HEK293T (cell line): Measurements from ENCODE around the gene PMF1.
"Not testable (repeated sequence)": the region's sequence is repeated elsewhere in the genome, so short reads cannot be mapped to it uniquely, and the experiment has no call there.

Experiments
- CTCF ChIA-PET: fragments of 350-600 bp; formaldehyde crosslinking; extraction: SDS; loops from one replicate; lab custom pipeline; 2021; ENCODE audit warnings: antibody characterized with exemption, inconsistent platforms; lab: Yijun Ruan, JAX
- POLR2A ChIA-PET: fragments of 350-600 bp; formaldehyde crosslinking; extraction: SDS; loops from one replicate; lab custom pipeline; 2020; ENCODE audit warnings: antibody characterized with exemption, inconsistent platforms; lab: Yijun Ruan, JAX
- DNase-seq: peaks from one replicate; pipeline ENCODE4 v3.0.0; 2012; ENCODE audit warnings: mixed read lengths; ENCODE audit errors: extremely low spot score
- ARNT ChIP-seq: fragments of 450-650 bp; IDR thresholded peaks from 2 replicates; pipeline ENCODE4 v1.6.1; 2017; ENCODE audit warnings: mild to moderate bottlenecking
- BHLHE40 ChIP-seq: fragments of 450-650 bp; IDR thresholded peaks from 2 replicates; pipeline ENCODE4 v1.6.1; 2016; ENCODE audit warnings: mild to moderate bottlenecking, moderate library complexity, borderline replicate concordance
- CTBP1 ChIP-seq: fragments of 450-650 bp; IDR thresholded peaks from 2 replicates; pipeline ENCODE4 v1.6.1; 2016; ENCODE audit warnings: borderline replicate concordance
- ELF4 ChIP-seq: fragments of 450-650 bp; IDR thresholded peaks from 2 replicates; pipeline ENCODE4 v1.6.1; 2017; ENCODE audit warnings: antibody characterized with exemption
- FOXA1 ChIP-seq: fragments of 450-650 bp; IDR thresholded peaks from 2 replicates; pipeline ENCODE4 v1.6.1; 2016; ENCODE audit warnings: mild to moderate bottlenecking
- FOXK2 ChIP-seq: fragments of 450-650 bp; IDR thresholded peaks from 2 replicates; pipeline ENCODE4 v1.6.1; 2016; ENCODE audit warnings: mild to moderate bottlenecking
- FOXM1 ChIP-seq: fragments of 450-650 bp; IDR thresholded peaks from 2 replicates; pipeline ENCODE4 v1.6.1; 2017; ENCODE audit warnings: mild to moderate bottlenecking, borderline replicate concordance
- HDGF ChIP-seq: fragments of 450-650 bp; IDR thresholded peaks from 2 replicates; pipeline ENCODE4 v1.6.1; 2017; ENCODE audit warnings: antibody characterized with exemption, borderline replicate concordance
- L3MBTL2 ChIP-seq: fragments of 450-650 bp; conservative IDR thresholded peaks from 2 replicates; pipeline ENCODE4 v1.6.1; 2016; ENCODE audit warnings: mild to moderate bottlenecking
- LEF1 ChIP-seq: fragments of 450-650 bp; IDR thresholded peaks from 2 replicates; pipeline ENCODE4 v1.6.1; 2017; ENCODE audit warnings: mild to moderate bottlenecking, borderline replicate concordance
- NFRKB ChIP-seq: fragments of 450-650 bp; IDR thresholded peaks from 2 replicates; pipeline ENCODE4 v1.6.1; 2016; ENCODE audit warnings: mild to moderate bottlenecking, moderate library complexity
- SP1 ChIP-seq: fragments of 450-650 bp; IDR thresholded peaks from 2 replicates; pipeline ENCODE4 v1.6.1; 2017
- SUZ12 ChIP-seq: fragments of 450-650 bp; IDR thresholded peaks from 2 replicates; pipeline ENCODE4 v1.6.1; 2016; ENCODE audit warnings: mild to moderate bottlenecking
- TARDBP ChIP-seq: fragments of 450-650 bp; IDR thresholded peaks from 2 replicates; pipeline ENCODE4 v1.6.1; 2016
- ZNF384 ChIP-seq: fragments of 450-650 bp; IDR thresholded peaks from 2 replicates; pipeline ENCODE4 v1.6.1; 2016
- TF ChIP-seq, protein P1 (sequence below): fragments of 450-650 bp; IDR thresholded peaks from 2 replicates; pipeline ENCODE4 v1.6.1; 2016

The PMF1 gene

DNA sequence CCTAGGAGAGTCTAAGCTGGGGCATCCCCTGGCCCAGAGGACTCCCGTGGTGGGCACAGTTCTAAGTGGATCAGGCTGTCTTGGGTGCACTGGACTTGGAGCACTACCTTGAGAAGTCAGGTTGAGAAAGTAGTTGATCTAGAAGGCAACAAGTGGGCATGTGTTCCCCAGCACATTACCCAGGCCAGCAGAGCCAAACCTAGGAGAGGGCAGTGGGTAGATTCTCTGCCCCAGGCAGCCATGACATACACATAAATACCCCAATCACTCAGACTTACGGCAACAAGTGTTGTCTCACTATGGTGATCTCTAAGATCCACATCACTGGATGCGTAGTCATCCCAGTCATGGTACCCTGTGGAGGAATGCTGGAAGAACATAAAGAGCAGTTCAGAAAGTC, 1.6 kb upstream of the PMF1 start:
- TF ChIP-seq FOXM1 (no peak), L3MBTL2 (no peak), BHLHE40 (no peak), NFRKB (no peak), TARDBP (no peak), ZNF384 (no peak), SUZ12 (no peak), HDGF (no peak)
- TF ChIP-seq, protein P1, sequence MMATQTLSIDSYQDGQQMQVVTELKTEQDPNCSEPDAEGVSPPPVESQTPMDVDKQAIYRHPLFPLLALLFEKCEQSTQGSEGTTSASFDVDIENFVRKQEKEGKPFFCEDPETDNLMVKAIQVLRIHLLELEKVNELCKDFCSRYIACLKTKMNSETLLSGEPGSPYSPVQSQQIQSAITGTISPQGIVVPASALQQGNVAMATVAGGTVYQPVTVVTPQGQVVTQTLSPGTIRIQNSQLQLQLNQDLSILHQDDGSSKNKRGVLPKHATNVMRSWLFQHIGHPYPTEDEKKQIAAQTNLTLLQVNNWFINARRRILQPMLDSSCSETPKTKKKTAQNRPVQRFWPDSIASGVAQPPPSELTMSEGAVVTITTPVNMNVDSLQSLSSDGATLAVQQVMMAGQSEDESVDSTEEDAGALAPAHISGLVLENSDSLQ, result no peak
- ChIA-PET POLR2A (no interaction called here), CTCF (no interaction called here)
- DNase-seq, result no peak

DNA sequence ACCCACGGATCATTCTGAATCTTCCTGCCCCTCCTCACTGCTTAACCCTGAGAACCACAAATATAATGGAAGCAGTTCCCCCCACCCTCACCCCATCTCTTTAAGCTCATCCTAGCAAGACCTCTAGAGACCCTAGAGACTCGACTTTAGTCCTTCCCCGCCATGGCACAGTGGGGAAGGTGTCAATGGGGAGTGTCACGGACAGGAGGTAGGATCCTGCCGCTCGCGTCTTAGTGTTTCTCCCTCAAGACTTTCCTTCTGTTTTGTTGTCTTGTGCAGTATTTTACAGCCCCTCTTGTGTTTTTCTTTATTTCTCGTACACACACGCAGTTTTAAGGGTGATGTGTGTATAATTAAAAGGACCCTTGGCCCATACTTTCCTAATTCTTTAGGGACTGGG, 677 bp upstream of the PMF1 start:
- POLR2A ChIA-PET, result interaction anchor here (0.5 to 3.9 kb wide), 44 partner anchors 8 to 289 kb away, joined by 3 to 63 read pairs (median 5); partner anchors contain the start of genes CCT3, MEF2D, PAQR6 and SEMA4A
- CTCF ChIA-PET, result interaction anchor here (0.6 to 2.7 kb wide), 4 partner anchors 13 to 71 kb away, joined by 4 to 18 read pairs (median 8); no protein-coding TSS in a partner anchor
- TF ChIP-seq TARDBP, result no peak
- no peak for TF ChIP-seq BHLHE40
- TF ChIP-seq SP1, result no peak
- no peak for TF ChIP-seq ELF4
- TF ChIP-seq CTBP1, result no peak
- no peak for TF ChIP-seq LEF1
- no peak for TF ChIP-seq NFRKB
- no peak for TF ChIP-seq FOXM1
- TF ChIP-seq, protein P1, result no peak
- TF ChIP-seq SUZ12, result no peak
- no peak for TF ChIP-seq HDGF
- TF ChIP-seq ZNF384, result no peak
- no peak for TF ChIP-seq L3MBTL2
- no peak for TF ChIP-seq ARNT
- no peak for TF ChIP-seq FOXA1
- TF ChIP-seq FOXK2, result no peak
- no peak for DNase-seq

DNA sequence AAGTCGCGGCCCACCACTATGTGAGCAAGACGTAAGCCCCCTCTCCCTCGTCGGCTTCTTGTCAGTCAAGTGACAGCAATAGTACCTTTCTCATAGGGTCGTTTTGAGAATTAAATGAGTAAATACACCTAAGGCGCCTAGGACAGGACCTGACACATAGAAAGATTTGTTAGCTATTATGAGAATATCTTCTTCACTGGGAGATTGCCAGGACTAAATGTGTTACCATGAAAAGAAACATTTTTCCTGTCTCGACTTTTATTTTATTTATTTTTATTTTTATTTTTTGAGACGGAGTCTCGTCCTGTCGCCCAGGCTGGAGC, 798 bp downstream of the PMF1 start:
- ChIA-PET POLR2A (interaction anchor here (0.6 to 3.9 kb wide), 40 partner anchors 8 to 557 kb away, joined by 3 to 63 read pairs (median 6); partner anchors contain the start of genes CCT3, MEX3A, PAQR6 and SLC25A44), CTCF (interaction anchor here (1.5 to 2.7 kb wide), 3 partner anchors 12 to 72 kb away, joined by 7 to 18 read pairs (median 10); no protein-coding TSS in a partner anchor)
- peak; percentile 45 for DNase-seq
- TF ChIP-seq ARNT (no peak), FOXA1 (no peak), L3MBTL2 (no peak), FOXM1 (no peak), NFRKB (no peak), LEF1 (no peak), FOXK2 (no peak), HDGF (no peak), ELF4 (no peak), ZNF384 (no peak)
- TF ChIP-seq, protein P1, result no peak

DNA sequence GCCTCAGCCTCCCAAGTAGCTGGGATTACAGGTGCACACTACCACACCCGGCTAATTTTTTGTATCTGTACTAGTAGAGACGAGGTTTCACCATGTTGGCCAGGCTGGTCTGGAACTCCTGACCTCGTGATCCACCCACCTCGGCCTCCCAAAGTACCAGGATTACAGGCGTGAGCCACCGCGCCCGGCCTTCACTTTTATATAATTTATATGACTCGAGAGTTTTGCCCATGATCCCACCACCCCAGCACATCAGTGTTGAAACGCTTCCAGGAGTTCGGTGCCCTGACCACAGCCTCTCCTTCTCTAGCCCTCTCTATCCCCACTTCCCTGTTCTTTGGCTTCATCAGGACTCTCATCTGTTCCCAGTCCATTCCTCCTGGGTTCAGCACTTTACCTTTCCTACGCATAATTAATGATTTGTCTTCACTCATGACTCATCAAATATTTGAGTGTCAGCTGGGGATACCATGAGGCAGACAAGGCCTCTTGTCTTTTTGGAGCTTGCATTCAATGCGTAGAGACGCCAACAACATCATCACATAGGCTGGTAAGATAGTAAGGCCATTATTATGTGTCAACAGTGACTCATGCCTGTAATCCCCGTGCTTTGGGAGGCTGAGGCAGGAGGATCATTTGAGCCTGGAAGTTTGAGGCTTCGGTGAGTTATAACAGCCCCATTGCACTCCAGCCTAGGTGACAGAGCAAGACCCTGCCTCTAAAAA, 1.4 kb downstream of the PMF1 start:
- CTCF ChIA-PET, result interaction anchor here (2.7 kb wide), 2 partner anchors 11 to 69 kb away, joined by 10 to 18 read pairs; no protein-coding TSS in a partner anchor
- POLR2A ChIA-PET, result interaction anchor here (1.4 to 3.9 kb wide), 8 partner anchors 11 to 239 kb away, joined by 3 to 63 read pairs (median 18); partner anchors contain the start of genes SLC25A44 and SMG5
- no peak for DNase-seq
- TF ChIP-seq SUZ12 (no peak), SP1 (no peak), NFRKB (no peak), ARNT (no peak), LEF1 (no peak), FOXA1 (no peak), FOXM1 (no peak), FOXK2 (no peak), ELF4 (no peak), CTBP1 (no peak), TARDBP (no peak)
- TF ChIP-seq, protein P1, result no peak

DNA sequence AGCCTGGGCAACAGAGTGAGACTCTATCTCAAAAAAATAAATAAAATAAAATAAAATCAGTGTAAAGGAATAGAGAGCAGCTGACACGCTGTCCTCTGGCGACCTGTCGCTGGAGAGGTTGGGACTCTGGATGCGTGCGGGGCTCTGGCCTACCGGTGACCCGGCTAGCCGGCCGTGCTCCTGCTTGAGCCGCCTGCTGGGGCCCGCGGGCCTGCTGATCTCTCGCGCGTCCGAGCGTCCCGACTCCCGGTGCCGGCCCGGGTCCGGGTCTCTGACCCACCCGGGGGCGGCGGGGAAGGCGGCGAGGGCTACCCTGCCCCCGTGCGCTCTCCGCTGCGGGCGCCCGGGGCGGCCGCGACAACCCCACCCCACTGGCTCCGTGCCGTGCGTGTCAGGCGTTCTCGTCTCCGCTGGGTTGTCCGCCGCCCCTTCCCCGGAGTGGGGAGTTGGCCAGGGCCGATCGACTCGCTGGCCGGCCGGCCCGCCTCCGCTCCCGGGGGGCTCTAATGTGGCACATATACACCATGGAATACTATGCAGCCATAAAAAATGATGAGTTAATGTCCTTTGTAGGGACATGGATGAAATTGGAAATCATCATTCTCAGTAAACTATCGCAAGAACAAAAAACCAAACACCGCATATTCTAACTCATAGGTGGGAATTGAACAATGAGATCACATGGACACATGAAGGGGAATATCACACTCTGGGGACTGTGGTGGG, 3.7 kb downstream of the PMF1 start:
- POLR2A ChIA-PET, DNase-seq, CTCF ChIA-PET: not testable (repeated sequence)
